Measurements from ENCODE around the gene ANKRD29.

DNA sequence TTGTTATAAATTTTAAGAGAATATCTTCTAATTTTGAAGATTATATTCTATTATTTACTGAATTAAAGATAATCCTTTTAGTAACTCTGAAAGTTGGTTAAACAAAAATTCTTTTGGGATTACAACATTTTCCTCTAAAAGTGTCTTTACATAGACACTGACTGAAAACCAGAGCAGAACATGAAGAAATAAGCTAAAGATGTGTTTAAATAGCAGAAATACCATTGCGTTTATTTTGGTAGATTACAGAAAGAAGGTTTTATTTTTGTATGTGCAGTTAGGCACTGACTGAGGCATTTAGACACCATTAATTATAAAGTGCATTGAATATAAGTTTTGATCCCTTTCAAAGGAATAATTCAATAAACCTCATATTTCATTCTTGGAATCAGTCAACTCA is 62.9 kb downstream of the ANKRD29 start:
- no peak for TF ChIP-seq CTCF (IDR thresholded peaks at IDR 0.05)
- no peak for TF ChIP-seq JUND (IDR thresholded peaks at IDR 0.05)
- no peak for TF ChIP-seq USF2 (IDR thresholded peaks at IDR 0.05; ENCODE audit: borderline replicate concordance, low read depth, low read length)
- TF ChIP-seq POLR2AphosphoS5 (IDR thresholded peaks at IDR 0.05; ENCODE audit: low read depth, low read length): no peak
- no peak for TF ChIP-seq EZH2phosphoT487 (IDR thresholded peaks at IDR 0.05; ENCODE audit: borderline replicate concordance, low read depth)
- TF ChIP-seq, protein P1, sequence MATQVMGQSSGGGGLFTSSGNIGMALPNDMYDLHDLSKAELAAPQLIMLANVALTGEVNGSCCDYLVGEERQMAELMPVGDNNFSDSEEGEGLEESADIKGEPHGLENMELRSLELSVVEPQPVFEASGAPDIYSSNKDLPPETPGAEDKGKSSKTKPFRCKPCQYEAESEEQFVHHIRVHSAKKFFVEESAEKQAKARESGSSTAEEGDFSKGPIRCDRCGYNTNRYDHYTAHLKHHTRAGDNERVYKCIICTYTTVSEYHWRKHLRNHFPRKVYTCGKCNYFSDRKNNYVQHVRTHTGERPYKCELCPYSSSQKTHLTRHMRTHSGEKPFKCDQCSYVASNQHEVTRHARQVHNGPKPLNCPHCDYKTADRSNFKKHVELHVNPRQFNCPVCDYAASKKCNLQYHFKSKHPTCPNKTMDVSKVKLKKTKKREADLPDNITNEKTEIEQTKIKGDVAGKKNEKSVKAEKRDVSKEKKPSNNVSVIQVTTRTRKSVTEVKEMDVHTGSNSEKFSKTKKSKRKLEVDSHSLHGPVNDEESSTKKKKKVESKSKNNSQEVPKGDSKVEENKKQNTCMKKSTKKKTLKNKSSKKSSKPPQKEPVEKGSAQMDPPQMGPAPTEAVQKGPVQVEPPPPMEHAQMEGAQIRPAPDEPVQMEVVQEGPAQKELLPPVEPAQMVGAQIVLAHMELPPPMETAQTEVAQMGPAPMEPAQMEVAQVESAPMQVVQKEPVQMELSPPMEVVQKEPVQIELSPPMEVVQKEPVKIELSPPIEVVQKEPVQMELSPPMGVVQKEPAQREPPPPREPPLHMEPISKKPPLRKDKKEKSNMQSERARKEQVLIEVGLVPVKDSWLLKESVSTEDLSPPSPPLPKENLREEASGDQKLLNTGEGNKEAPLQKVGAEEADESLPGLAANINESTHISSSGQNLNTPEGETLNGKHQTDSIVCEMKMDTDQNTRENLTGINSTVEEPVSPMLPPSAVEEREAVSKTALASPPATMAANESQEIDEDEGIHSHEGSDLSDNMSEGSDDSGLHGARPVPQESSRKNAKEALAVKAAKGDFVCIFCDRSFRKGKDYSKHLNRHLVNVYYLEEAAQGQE (IDR thresholded peaks at IDR 0.05; ENCODE audit: low read depth, low read length): no peak
- TF ChIP-seq SMC3 (IDR thresholded peaks at IDR 0.05; ENCODE audit: low read depth, low read length): no peak
- TF ChIP-seq, protein P2, sequence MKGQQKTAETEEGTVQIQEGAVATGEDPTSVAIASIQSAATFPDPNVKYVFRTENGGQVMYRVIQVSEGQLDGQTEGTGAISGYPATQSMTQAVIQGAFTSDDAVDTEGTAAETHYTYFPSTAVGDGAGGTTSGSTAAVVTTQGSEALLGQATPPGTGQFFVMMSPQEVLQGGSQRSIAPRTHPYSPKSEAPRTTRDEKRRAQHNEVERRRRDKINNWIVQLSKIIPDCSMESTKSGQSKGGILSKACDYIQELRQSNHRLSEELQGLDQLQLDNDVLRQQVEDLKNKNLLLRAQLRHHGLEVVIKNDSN (IDR thresholded peaks at IDR 0.05; ENCODE audit: borderline replicate concordance, low read depth): no peak
- TF ChIP-seq NFIC (IDR thresholded peaks at IDR 0.05; ENCODE audit: borderline replicate concordance): no peak
- TF ChIP-seq FOXJ3 (CRISPR knock-in tag; IDR thresholded peaks at IDR 0.05): no peak
- no peak for TF ChIP-seq YY1 (IDR thresholded peaks at IDR 0.05; ENCODE audit: low read depth)
- no peak for TF ChIP-seq IRF3 (IDR thresholded peaks at IDR 0.05; ENCODE audit: low read depth, low read length)
- TF ChIP-seq SIN3A (IDR thresholded peaks at IDR 0.05; ENCODE audit: borderline replicate concordance, low read depth, low read length): no peak

Data from SK-N-SH (cell line).